Endothelial cell of umbilical vein (primary cell): ENCODE measurements around the gene SLCO2B1. TPM values are rescaled to one million over a fixed set of nuclear protein-coding genes. Genes with fewer than 3 reads are reported as not detected.

ENCODE experiments used
- BruUV-seq: library from RNA; stranded (reverse); fragments of 400-500 nt; replicated peaks from 2 replicates; lab custom pipeline; 2021; lab: Mats Ljungman, UMichigan
- CTCF ChIA-PET: fragments of 300-600, 350-600 bp; sonication (Branson Sonifier 250); formaldehyde crosslinking; loops from one replicate; lab custom pipeline; 2021; ENCODE audit warnings: antibody characterized with exemption, inconsistent platforms; lab: Charles Lee
- POLR2A ChIA-PET: fragments of 300-600, 350-600 bp; sonication (Branson Sonifier 250); formaldehyde crosslinking; loops from one replicate; lab custom pipeline; 2021; ENCODE audit warnings: antibody characterized with exemption, inconsistent platforms; lab: Charles Lee
- DNase-seq: peaks from one replicate; pipeline ENCODE4 v3.0.0-alpha.2; 2011; ENCODE audit warnings: low read depth, low spot score
- FAIRE-seq: peaks from 2 replicates; lab custom pipeline; 2011; peaks lifted over from hg19 to GRCh38; lab: Jason Lieb, UNC
- H2AFZ ChIP-seq: 2 replicates; pipeline ENCODE4 v1.6.0; 2012; ENCODE audit warnings: low read depth, low read length, control low read depth, inconsistent platforms
- H3K27ac ChIP-seq: 2 replicates; pipeline ENCODE4 v1.5.1; 2011; ENCODE audit warnings: low read depth, mild to moderate bottlenecking, control low read depth, low read length, moderate library complexity; ENCODE audit not compliant: insufficient read depth
- H3K27me3 ChIP-seq, 2 experiments: 2 replicates each; pipeline versions ENCODE4 v1.6.0 to v1.6.1; 2011; ENCODE audit warnings: low read length in 2 of 2, mixed read lengths in 1 of 2; ENCODE audit not compliant: control insufficient read depth in 2 of 2, insufficient read depth in 2 of 2
- H3K36me3 ChIP-seq, 2 experiments: 2 replicates in 1 of 2; 3 replicates in 1 of 2; pipeline ENCODE4 v1.5.1; 2011; ENCODE audit warnings: low read length in 2 of 2, mild to moderate bottlenecking in 1 of 2, moderate library complexity in 1 of 2; ENCODE audit not compliant: control insufficient read depth in 2 of 2, insufficient read depth in 2 of 2; ENCODE audit errors: extremely low read depth in 1 of 2
- H3K4me1 ChIP-seq: 3 replicates; pipeline ENCODE4 v1.5.1; 2011; ENCODE audit warnings: mild to moderate bottlenecking, low read length; ENCODE audit not compliant: control insufficient read depth, insufficient read depth; ENCODE audit errors: extremely low read depth
- H3K4me2 ChIP-seq: 2 replicates; pipeline ENCODE4 v1.6.1; 2011; ENCODE audit warnings: low read length, control low read depth, mixed read lengths; ENCODE audit not compliant: insufficient read depth
- H3K4me3 ChIP-seq, 3 experiments: fragments of 200-600 bp in 1 of 3; sonication (generic), shearing (Covaris generic) in 1 of 3; replicated peaks in 1 of 3; 2 replicates each; pipeline ENCODE4 v1.5.1; 2011 to 2016; ENCODE audit warnings: control low read depth in 3 of 3, low read length in 3 of 3, mild to moderate bottlenecking in 2 of 3, inconsistent platforms in 1 of 3, low read depth in 1 of 3, moderate library complexity in 1 of 3; ENCODE audit not compliant: insufficient read depth in 1 of 3
- H3K79me2 ChIP-seq: 2 replicates; pipeline ENCODE4 v1.6.0; 2012; ENCODE audit warnings: low read length, inconsistent platforms; ENCODE audit not compliant: control insufficient read depth, insufficient read depth
- H3K9ac ChIP-seq: replicated peaks from 2 replicates; pipeline ENCODE3; 2011; ENCODE audit warnings: low read length, control low read depth; ENCODE audit not compliant: insufficient read depth; ENCODE audit errors: extremely low read depth
- H3K9me1 ChIP-seq: replicated peaks from 3 replicates; pipeline ENCODE4 v1.6.0; 2011; ENCODE audit warnings: mild to moderate bottlenecking, low read length; ENCODE audit not compliant: control insufficient read depth, insufficient read depth; ENCODE audit errors: extremely low read depth
- H3K9me3 ChIP-seq: replicated peaks from 2 replicates; pipeline ENCODE4 v1.5.1; 2012; ENCODE audit warnings: low read length, inconsistent platforms; ENCODE audit not compliant: control insufficient read depth, insufficient read depth
- H4K20me1 ChIP-seq: replicated peaks from 2 replicates; pipeline ENCODE3; 2011; ENCODE audit warnings: mild to moderate bottlenecking, low read length; ENCODE audit not compliant: control insufficient read depth, insufficient read depth; ENCODE audit errors: extremely low read depth
- EZH2 ChIP-seq: IDR thresholded peaks from 2 replicates; pipeline ENCODE4 v1.6.1; 2012; ENCODE audit warnings: borderline replicate concordance, low read depth, mild to moderate bottlenecking, moderate library complexity, low read length, inconsistent platforms; ENCODE audit not compliant: severe bottlenecking
- FOS ChIP-seq: IDR thresholded peaks from 2 replicates; pipeline ENCODE4 v1.6.1; 2011; ENCODE audit warnings: mild to moderate bottlenecking, low read length, moderate library complexity, borderline replicate concordance; ENCODE audit not compliant: insufficient read depth
- GATA2 ChIP-seq: IDR thresholded peaks from 2 replicates; pipeline ENCODE4 v1.7.0; 2011; ENCODE audit warnings: low read depth, mild to moderate bottlenecking, moderate library complexity, mixed read lengths, low read length; ENCODE audit not compliant: insufficient read length, insufficient read depth
- JUN ChIP-seq: IDR thresholded peaks from 2 replicates; pipeline ENCODE4 v1.6.1; 2011; ENCODE audit warnings: borderline replicate concordance, low read depth; ENCODE audit not compliant: insufficient read length, insufficient read depth
- MYC ChIP-seq: IDR thresholded peaks from one replicate; pipeline ENCODE4 v1.6.1; 2011; ENCODE audit warnings: mild to moderate bottlenecking, low read depth, low read length
- POLR2A ChIP-seq: IDR thresholded peaks from 2 replicates; pipeline ENCODE4 v1.6.1; 2012; ENCODE audit warnings: low read depth, mild to moderate bottlenecking, control low read depth, low read length
- POLR2AphosphoS5 ChIP-seq: IDR thresholded peaks from 2 replicates; pipeline ENCODE4 v1.6.1; 2012; ENCODE audit warnings: low read depth, mild to moderate bottlenecking, control low read depth, low read length, moderate library complexity; ENCODE audit not compliant: insufficient read depth
- dilution Hi-C: fragments of 300-500 bp; cut with MboI; formaldehyde crosslinking; loops from one replicate; pipeline ENCODE4 v1.15.0; 2019; ENCODE audit warnings: low sequenced_read_pairs; ENCODE audit not compliant: extremely low pct_ligation_motif_present
- intact Hi-C: fragments of 100-400 bp; cut with micrococcal nuclease; formaldehyde crosslinking; loops from one replicate; pipeline ENCODE4 v1.10.0; 2022
- polyA plus RNA-seq, 4 experiments: library from polyadenylated mRNA; depleted of rRNA in 3 of 4; stranded (reverse) in 3 of 4; unstranded in 1 of 4; fragments of >200 nt; gene quantifications; 2 replicates each; pipeline versions ENCODE4 v1.2.1 to v1.2.3, GENCODE V29; 2011 to 2012; ENCODE audit warnings: missing spikeins in 1 of 4
- total RNA-seq: library from RNA; stranded (reverse); gene quantifications from 2 replicates; pipeline ENCODE4 v1.2.3, GENCODE V29; 2021
- TF ChIP-seq, protein P1 (sequence below), 2 donors: IDR thresholded peaks; 1 replicate in 1 of 2; 2 replicates in 1 of 2; pipeline ENCODE4 v1.5.1; 2011; ENCODE audit warnings: low read length in 2 of 2, mild to moderate bottlenecking in 2 of 2, moderate library complexity in 2 of 2, control low read depth in 1 of 2, inconsistent platforms in 1 of 2, low read depth in 1 of 2; ENCODE audit not compliant: insufficient read depth in 1 of 2; ENCODE audit errors: extremely low read depth in 1 of 2
- TF ChIP-seq, protein P2 (sequence below): IDR thresholded peaks from 2 replicates; pipeline ENCODE4 v1.6.1; 2011; ENCODE audit not compliant: insufficient read depth, insufficient read length

SLCO2B1 gene
- total and polyA plus RNA-seq, 2 donors (not counting 3 experiments of a cell fraction or from before 2014, with no cell fraction given): 0.04 TPM; not detected in 1

DNA sequence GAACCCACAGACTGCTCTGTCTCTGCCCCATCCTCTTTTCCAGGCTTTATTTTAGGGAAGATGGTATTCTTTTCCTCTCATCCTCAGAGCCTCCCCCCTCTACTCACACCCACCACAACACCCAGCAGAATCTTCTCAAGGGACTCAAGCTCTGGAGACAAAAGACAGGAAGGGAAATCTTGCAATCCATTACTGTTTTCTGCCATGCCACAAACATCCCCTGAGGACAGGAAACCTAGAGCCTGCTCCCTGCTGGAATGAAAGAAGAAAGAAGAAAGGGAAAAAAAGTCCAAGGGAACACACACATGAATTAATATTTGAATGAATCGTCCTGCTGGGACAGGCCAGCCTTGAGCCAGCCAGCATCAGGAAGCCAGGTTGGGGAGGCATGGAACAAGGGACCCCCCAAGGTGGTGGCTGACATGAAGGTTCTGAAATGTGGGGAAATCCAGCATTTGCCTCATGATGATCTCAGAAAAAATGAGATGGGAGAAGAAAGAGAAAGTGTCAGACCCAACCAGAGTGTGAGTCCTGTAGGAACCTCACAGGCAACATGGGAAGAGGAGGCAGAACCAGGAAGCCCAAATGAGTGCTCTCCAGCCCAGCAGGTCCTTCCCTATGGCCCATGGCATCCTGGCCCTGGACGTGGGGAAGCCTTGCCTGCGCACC, 34.0 kb downstream of the SLCO2B1 start:
- Histone ChIP-seq H3K27ac (no peak overlapping the region), H3K9me3 (no peaks in the 10 kb centered on the region), H2AFZ (no peak overlapping the region), H4K20me1 (no peaks in the 10 kb centered on the region), H3K36me3 (no peaks in the 10 kb centered on the region), H3K9ac (no peak overlapping the region), H3K4me1 (no peaks in the 10 kb centered on the region), H3K9me1 (no peaks in the 10 kb centered on the region), H3K4me3 (no peak overlapping the region), H3K79me2 (no peaks in the 10 kb centered on the region), H3K27me3 (peaks cover 11 to 14% of the 10 kb centered on the region in 2 experiments), H3K4me2 (no peak overlapping the region)
- no TSS peak for BruUV-seq
- intact Hi-C loops: no loop called here
- ChIA-PET POLR2A (no interaction called here), CTCF (interaction anchor here (1.0 to 4.4 kb wide), 2 partner anchors 20 to 43 kb away, joined by 5 to 25 read pairs; no protein-coding TSS in a partner anchor)
- dilution Hi-C loops: no loop called here
- TF ChIP-seq GATA2 (no peak), MYC (no peak), EZH2 (no peak), POLR2AphosphoS5 (no peak), JUN (no peak), POLR2A (no peak), FOS (no peak)
- TF ChIP-seq, protein P1, sequence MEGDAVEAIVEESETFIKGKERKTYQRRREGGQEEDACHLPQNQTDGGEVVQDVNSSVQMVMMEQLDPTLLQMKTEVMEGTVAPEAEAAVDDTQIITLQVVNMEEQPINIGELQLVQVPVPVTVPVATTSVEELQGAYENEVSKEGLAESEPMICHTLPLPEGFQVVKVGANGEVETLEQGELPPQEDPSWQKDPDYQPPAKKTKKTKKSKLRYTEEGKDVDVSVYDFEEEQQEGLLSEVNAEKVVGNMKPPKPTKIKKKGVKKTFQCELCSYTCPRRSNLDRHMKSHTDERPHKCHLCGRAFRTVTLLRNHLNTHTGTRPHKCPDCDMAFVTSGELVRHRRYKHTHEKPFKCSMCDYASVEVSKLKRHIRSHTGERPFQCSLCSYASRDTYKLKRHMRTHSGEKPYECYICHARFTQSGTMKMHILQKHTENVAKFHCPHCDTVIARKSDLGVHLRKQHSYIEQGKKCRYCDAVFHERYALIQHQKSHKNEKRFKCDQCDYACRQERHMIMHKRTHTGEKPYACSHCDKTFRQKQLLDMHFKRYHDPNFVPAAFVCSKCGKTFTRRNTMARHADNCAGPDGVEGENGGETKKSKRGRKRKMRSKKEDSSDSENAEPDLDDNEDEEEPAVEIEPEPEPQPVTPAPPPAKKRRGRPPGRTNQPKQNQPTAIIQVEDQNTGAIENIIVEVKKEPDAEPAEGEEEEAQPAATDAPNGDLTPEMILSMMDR (IDR thresholded peaks at IDR 0.05; ENCODE audit: extremely low read depth in 1 of 2, insufficient read depth in 1 of 2, low read depth in 1 of 2, low read length in 2 of 2): no peak
- TF ChIP-seq, protein P2, sequence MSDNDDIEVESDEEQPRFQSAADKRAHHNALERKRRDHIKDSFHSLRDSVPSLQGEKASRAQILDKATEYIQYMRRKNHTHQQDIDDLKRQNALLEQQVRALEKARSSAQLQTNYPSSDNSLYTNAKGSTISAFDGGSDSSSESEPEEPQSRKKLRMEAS: no peak
- FAIRE-seq: no peak
- DNase-seq: no peak
